Lower lobe of right lung (tissue), 2 donors: ENCODE results near the gene PI4K2A. TPM values are rescaled to one million over a fixed set of nuclear protein-coding genes. Genes with fewer than 3 reads are reported as not detected.

Experiments
- ATAC-seq, 2 donors: fragments of 200-7000 bp; cut with Tn5 transposase; one replicate each; pipeline ENCODE4 v1.9.1; 2020 to 2022; ENCODE audit warnings: mild to moderate bottlenecking in 2 of 2, moderate library complexity in 2 of 2
- DNase-seq: peaks from one replicate; pipeline ENCODE4 v3.0.0-alpha.2; 2020
- H3K27ac ChIP-seq: fragments of 200-600 bp; one replicate; pipeline ENCODE4 v1.8.0; 2022
- H3K27me3 ChIP-seq: fragments of 200-600 bp; one replicate; pipeline ENCODE4 v1.8.0; 2022; ENCODE audit warnings: low read depth
- H3K36me3 ChIP-seq: fragments of 200-600 bp; one replicate; pipeline ENCODE4 v1.8.0; 2022; ENCODE audit warnings: mild to moderate bottlenecking
- H3K4me1 ChIP-seq: fragments of 200-600 bp; one replicate; pipeline ENCODE4 v1.8.0; 2022
- H3K4me3 ChIP-seq: fragments of 200-600 bp; one replicate; pipeline ENCODE4 v1.8.0; 2022; ENCODE audit warnings: mild to moderate bottlenecking
- H3K9me3 ChIP-seq: fragments of 200-600 bp; one replicate; pipeline ENCODE4 v1.8.0; 2022
- CTCF ChIP-seq: fragments of 200-600 bp; IDR thresholded peaks from one replicate; pipeline ENCODE4 v1.8.0; 2022; ENCODE audit warnings: antibody characterized with exemption, mild to moderate bottlenecking
- intact Hi-C: fragments of 100-400 bp; cut with DNase I; formaldehyde crosslinking; loops from one replicate; pipeline ENCODE4 v1.11.0; 2022
- total RNA-seq: library from RNA; stranded (reverse); fragmentation: NEBNext Ultra II Directional; extraction: Animal tissue kit (Norgen Biotek cat#: 25700); gene quantifications from one replicate; pipeline ENCODE4 v1.2.1, GENCODE V29; 2021
- donor health status: DM: no; HTN: yes; CAD: no; lungs with severe emphysema.

The PI4K2A gene
- total RNA-seq, 1 donor from 2014 or later = 29.7 TPM

- Histone ChIP-seq H3K4me1 (peaks cover 14% of the 10 kb centered on the region), H3K27me3 (no peaks in the 10 kb centered on the region), H3K4me3 (no peak overlapping the region), H3K27ac (no peak overlapping the region), H3K9me3 (no peaks in the 10 kb centered on the region), H3K36me3 (no peaks in the 10 kb centered on the region)
- no peak for TF ChIP-seq CTCF
- ATAC-seq (no peak), DNase-seq (no peak)
- intact Hi-C loops = no loop called here
These were observed 67.7 kb downstream of the PI4K2A start for GRCh38 chr10:97708167-97708566.

GRCh38 chr10:97708976-97709946 lies 68.8 kb downstream of the PI4K2A start:
- Histone ChIP-seq H3K27me3 (no peaks in the 10 kb centered on the region), H3K4me3 (no peak overlapping the region), H3K27ac (no peak overlapping the region), H3K4me1 (peaks cover 16% of the 10 kb centered on the region), H3K9me3 (no peaks in the 10 kb centered on the region), H3K36me3 (no peaks in the 10 kb centered on the region)
- intact Hi-C loops = no loop called here
- peak; percentile 75 for TF ChIP-seq CTCF
- DNase-seq (peak; percentile 62), ATAC-seq (peak; percentile 13 to 45)

GRCh38 chr10:97711640-97712572 lies 71.4 kb downstream of the PI4K2A start:
- H3K4me1 ChIP-seq = peaks cover 35% of the 10 kb centered on the region
- intact Hi-C loops = no loop called here
- no peak overlapping the region for H3K4me3 ChIP-seq
- no peaks in the 10 kb centered on the region for H3K9me3 ChIP-seq
- ATAC-seq = no peak
- TF ChIP-seq CTCF = no peak
- H3K27ac ChIP-seq = no peak overlapping the region
- H3K27me3 ChIP-seq = no peaks in the 10 kb centered on the region
- no peak for DNase-seq
- H3K36me3 ChIP-seq = peaks cover 4% of the 10 kb centered on the region

GRCh38 chr10:97713339-97713825 lies 72.9 kb downstream of the PI4K2A start, which contains the start of gene MARVELD1:
TSS of gene MARVELD1 (plus strand) at chr10:97713730. CDS start at chr10:97713877, 147 bp downstream.
- ATAC-seq = peak; percentile 2 to 24
- H3K27me3 ChIP-seq = no peaks in the 10 kb centered on the region
- peaks cover 12% of the 10 kb centered on the region for H3K36me3 ChIP-seq
- peak; percentile 72 for DNase-seq
- no peaks in the 10 kb centered on the region for H3K9me3 ChIP-seq
- peaks cover 50% of the 10 kb centered on the region for H3K4me1 ChIP-seq
- H3K27ac ChIP-seq = peak within 1 kb of the TSS; percentile 90
- H3K4me3 ChIP-seq = peak within 1 kb of the TSS; percentile 74
- TF ChIP-seq CTCF = no peak
- intact Hi-C loops = no loop called here

- ATAC-seq (peak; percentile 76 to 78), DNase-seq (peak; percentile 86)
- H3K4me1 ChIP-seq = peaks cover 56% of the 10 kb centered on the region
- peaks cover 12% of the 10 kb centered on the region for H3K36me3 ChIP-seq
- peak; percentile 31 for TF ChIP-seq CTCF
- no peaks in the 10 kb centered on the region for H3K9me3 ChIP-seq
- no peaks in the 10 kb centered on the region for H3K27me3 ChIP-seq
- intact Hi-C loops = no loop called here
- H3K4me3 ChIP-seq = peak overlapping the region; percentile 74
- peak overlapping the region; percentile 90 for H3K27ac ChIP-seq
These were observed 73.4 kb downstream of the PI4K2A start for GRCh38 chr10:97713826-97714400.
